BE2C (cell line): ENCODE data around the gene INO80.

ENCODE experiments used
- DNase-seq: peaks from one replicate; pipeline ENCODE4 v3.0.0-alpha.2; 2020
- H3K27me3 ChIP-seq: fragments of 250-450 bp; sonication (Bioruptor Pico); 2 replicates; pipeline ENCODE4 v1.5.1; 2020; ENCODE audit warnings: mild to moderate bottlenecking
- H3K36me3 ChIP-seq: fragments of 250-450 bp; sonication (Bioruptor Pico); 2 replicates; pipeline ENCODE4 v1.5.1; 2020; ENCODE audit warnings: mild to moderate bottlenecking
- H3K4me1 ChIP-seq: fragments of 250-450 bp; sonication (Bioruptor Pico); 2 replicates; pipeline ENCODE4 v1.5.1; 2020
- H3K4me3 ChIP-seq: 2 replicates; pipeline ENCODE4 v1.5.1; 2011; ENCODE audit warnings: low read depth, low read length
- H3K9me3 ChIP-seq: fragments of 250-450 bp; sonication (Bioruptor Pico); 2 replicates; pipeline ENCODE4 v1.5.1; 2020
- CTCF ChIP-seq: IDR thresholded peaks from 2 replicates; pipeline ENCODE4 v1.5.1; 2012; ENCODE audit warnings: mild to moderate bottlenecking, low read depth, low read length

The INO80 gene

GRCh38 chr15:41047474-41047873, 68.6 kb downstream of the INO80 start:
- peaks cover 93% of the 10 kb centered on the region for H3K36me3 ChIP-seq
- no peak for TF ChIP-seq CTCF

GRCh38 chr15:41043276-41043951, 72.7 kb downstream of the INO80 start:
- Histone ChIP-seq H3K4me3 (no peak overlapping the region), H3K36me3 (peaks cover 80% of the 10 kb centered on the region), H3K9me3 (no peaks in the 10 kb centered on the region; the same call in 1 of the 2 replicates), H3K27me3 (no peaks in the 10 kb centered on the region), H3K4me1 (no peaks in the 10 kb centered on the region; the same call in 1 of the 2 replicates)
- no peak for TF ChIP-seq CTCF
- DNase-seq, result no peak

More at GRCh38 chr15:41047474-41047873, 68.6 kb downstream of the INO80 start:
- no peaks in the 10 kb centered on the region for H3K9me3 ChIP-seq
- H3K27me3 ChIP-seq, result no peaks in the 10 kb centered on the region
- no peak for DNase-seq
- H3K4me3 ChIP-seq, result no peak overlapping the region
- no peaks in the 10 kb centered on the region; the same call in 1 of the 2 replicates for H3K4me1 ChIP-seq

- peaks cover 74% of the 10 kb centered on the region for H3K36me3 ChIP-seq
- no peaks in the 10 kb centered on the region for H3K27me3 ChIP-seq
- H3K4me1 ChIP-seq, result no peaks in the 10 kb centered on the region; the same call in 1 of the 2 replicates
- DNase-seq, result no peak
- H3K4me3 ChIP-seq, result no peak overlapping the region
- H3K9me3 ChIP-seq, result no peaks in the 10 kb centered on the region; the same call in 1 of the 2 replicates
- TF ChIP-seq CTCF, result no peak
Measured at GRCh38 chr15:41042851-41043250, 73.2 kb downstream of the INO80 start.

DNA sequence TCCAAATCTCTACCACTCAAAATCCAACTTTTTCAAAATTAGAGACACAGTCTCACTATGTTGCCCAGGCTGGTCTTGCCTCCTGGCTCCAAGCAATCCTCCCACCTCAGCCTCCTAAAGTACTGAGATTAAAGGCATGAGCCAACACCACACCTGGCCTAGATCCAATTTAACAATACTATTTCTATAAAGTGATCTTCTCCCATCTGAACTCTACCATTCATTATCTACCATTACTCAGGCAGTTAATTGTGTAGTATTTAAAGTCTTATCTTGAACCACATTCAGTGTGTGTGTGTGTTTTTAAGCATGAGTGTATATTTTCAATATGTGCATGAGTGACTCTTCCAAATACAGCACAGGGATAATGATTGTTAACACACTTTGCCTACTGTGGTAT, 77.0 kb downstream of the INO80 start:
- DNase-seq, result no peak
- H3K4me3 ChIP-seq, result no peak overlapping the region
- TF ChIP-seq CTCF, result no peak
- peaks cover 52% of the 10 kb centered on the region for H3K36me3 ChIP-seq
- H3K4me1 ChIP-seq, result no peaks in the 10 kb centered on the region; the same call in 1 of the 2 replicates
- no peaks in the 10 kb centered on the region for H3K27me3 ChIP-seq
- H3K9me3 ChIP-seq, result no peaks in the 10 kb centered on the region; the same call in 1 of the 2 replicates

GRCh38 chr15:41032079-41032328, 84.1 kb downstream of the INO80 start:
- Histone ChIP-seq H3K27me3 (no peaks in the 10 kb centered on the region), H3K36me3 (peaks cover 28% of the 10 kb centered on the region), H3K4me1 (no peaks in the 10 kb centered on the region), H3K9me3 (no peaks in the 10 kb centered on the region), H3K4me3 (no peak overlapping the region)
- no peak for DNase-seq
- TF ChIP-seq CTCF, result no peak

GRCh38 chr15:41031232-41032078, 84.6 kb downstream of the INO80 start:
- no peak overlapping the region for H3K4me3 ChIP-seq
- no peak for TF ChIP-seq CTCF
- H3K27me3 ChIP-seq, result no peaks in the 10 kb centered on the region
- H3K4me1 ChIP-seq, result no peaks in the 10 kb centered on the region
- no peaks in the 10 kb centered on the region for H3K9me3 ChIP-seq
- H3K36me3 ChIP-seq, result peaks cover 33% of the 10 kb centered on the region
- no peak for DNase-seq
